GM19468 (cell line): ENCODE results near the gene PRICKLE4.

Experiments used
- ATAC-seq: cut with Tn5 transposase; IDR thresholded peaks from one replicate; pipeline ENCODE4 v1.9.1; 2021; ENCODE audit warnings: mild to moderate bottlenecking, moderate library complexity, moderate number of reproducible peaks; ENCODE audit not compliant: unreplicated experiment; ENCODE audit errors: extremely low read depth

The PRICKLE4 gene

GRCh38 chr6:41770381-41771057 lies 10.1 kb upstream of the PRICKLE4 start:
- ATAC-seq = no peak

- no peak for ATAC-seq
These were observed 9.3 kb upstream of the PRICKLE4 start for GRCh38 chr6:41771058-41771983.

DNA sequence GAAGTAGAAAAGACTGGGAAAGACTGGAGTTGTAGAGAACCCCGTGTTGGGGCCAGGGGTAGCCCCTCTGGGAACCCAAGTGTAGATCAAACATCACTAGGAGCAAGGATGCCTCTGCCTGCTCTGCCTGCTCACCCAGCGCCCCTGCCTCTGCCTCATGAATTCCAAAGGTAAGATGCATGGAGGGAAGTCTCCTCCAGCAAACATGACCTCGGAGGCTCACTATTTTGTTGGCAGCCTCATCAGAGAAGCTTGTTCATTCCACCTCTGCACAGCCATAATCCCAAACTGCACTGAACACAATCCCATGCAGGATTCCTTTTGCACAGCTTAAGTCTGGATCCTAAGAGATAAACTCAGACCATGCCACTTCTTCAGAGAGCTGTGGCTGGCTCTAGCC lies 5.7 kb upstream of the PRICKLE4 start:
- no peak for ATAC-seq

GRCh38 chr6:41775293-41775882 lies 5.2 kb upstream of the PRICKLE4 start:
- ATAC-seq = no peak

DNA sequence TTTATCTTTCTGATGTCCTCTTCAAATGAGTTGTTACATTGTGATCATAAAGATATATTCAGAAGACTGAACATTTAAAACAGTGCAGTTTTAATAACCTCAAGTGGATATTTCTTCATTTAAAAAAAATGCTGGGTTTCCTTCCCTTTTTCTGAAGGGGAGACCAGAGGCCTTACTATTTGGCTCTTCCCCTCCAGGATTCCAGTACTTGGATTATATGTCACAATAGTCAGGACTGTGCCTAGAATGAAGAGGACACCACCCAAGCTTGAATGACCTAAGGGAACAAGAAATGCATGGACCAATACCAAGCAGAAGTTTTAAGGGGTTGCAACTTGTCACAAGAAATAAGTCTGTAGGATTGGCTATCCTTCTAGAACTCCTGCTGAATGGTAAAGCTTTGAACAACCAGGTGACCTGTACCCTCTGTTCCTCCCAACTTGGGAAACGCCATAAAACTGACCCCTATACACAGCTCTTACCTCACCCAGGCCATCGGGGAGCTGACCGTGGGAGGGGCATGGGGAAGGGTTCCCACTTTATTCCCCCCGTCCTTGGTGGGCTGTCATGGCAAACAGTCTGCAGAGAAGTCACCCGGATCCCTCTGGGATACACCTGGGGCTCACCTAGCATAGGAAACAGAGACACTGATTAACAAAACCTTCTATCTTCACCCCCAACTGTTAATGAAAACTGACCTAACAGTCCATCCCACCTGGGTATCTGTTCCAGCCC lies 2.9 kb upstream of the PRICKLE4 start:
- no peak for ATAC-seq

DNA sequence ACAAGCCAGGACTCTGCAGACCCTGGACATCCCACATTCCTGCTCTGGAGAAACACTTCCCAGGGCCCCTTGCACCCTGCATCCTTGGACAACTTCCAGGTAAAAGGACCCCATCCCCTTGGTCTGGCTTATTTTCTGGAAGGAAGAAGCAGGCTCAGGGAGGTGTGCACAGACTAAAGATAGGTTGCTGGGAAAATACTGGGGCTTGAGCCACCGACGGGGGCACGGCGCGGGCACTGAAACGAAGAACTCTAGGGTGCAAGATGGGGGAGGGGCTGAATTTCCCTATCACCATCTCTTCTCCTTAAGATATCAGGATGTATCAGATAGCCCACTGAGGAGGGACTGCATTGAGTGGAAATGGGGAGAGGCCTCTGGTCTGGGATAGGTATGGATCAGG lies 1.7 kb upstream of the PRICKLE4 start:
- ATAC-seq = no peak

GRCh38 chr6:41779336-41779735 lies 1.2 kb upstream of the PRICKLE4 start:
- ATAC-seq = no peak

GRCh38 chr6:41779788-41780550 lies 613 bp upstream of the PRICKLE4 start, which contains the start of gene FRS3:
Gene FRS3, minus strand, starts transcription at chr6:41779900. Its CDS starts 2,913 bp downstream, at chr6:41776987.
- peak; percentile 96 for ATAC-seq

GRCh38 chr6:41781366-41781730 lies 766 bp downstream of the PRICKLE4 start:
- ATAC-seq = no peak

GRCh38 chr6:41783106-41783780 lies 2.7 kb downstream of the PRICKLE4 start:
- ATAC-seq = no peak

- ATAC-seq = no peak
These were observed 4.1 kb downstream of the PRICKLE4 start for GRCh38 chr6:41784581-41785171.

DNA sequence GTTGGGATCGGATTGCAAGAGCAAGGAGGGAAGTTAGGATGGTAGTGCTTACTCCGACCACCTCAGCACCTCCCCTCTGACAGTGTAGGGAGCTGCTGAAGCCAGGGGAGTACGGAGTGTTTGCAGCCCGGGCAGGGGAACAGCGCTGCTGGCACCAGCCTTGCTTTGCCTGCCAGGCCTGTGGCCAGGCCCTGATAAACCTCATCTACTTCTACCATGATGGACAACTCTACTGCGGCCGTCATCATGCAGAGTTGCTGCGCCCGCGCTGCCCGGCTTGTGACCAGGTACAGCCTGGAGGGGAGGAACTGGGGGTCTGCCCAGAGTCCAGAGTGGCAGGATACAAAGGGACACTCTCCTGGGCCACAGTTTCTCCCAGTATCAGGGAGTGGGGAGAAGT lies 4.7 kb downstream of the PRICKLE4 start:
- ATAC-seq = no peak

DNA sequence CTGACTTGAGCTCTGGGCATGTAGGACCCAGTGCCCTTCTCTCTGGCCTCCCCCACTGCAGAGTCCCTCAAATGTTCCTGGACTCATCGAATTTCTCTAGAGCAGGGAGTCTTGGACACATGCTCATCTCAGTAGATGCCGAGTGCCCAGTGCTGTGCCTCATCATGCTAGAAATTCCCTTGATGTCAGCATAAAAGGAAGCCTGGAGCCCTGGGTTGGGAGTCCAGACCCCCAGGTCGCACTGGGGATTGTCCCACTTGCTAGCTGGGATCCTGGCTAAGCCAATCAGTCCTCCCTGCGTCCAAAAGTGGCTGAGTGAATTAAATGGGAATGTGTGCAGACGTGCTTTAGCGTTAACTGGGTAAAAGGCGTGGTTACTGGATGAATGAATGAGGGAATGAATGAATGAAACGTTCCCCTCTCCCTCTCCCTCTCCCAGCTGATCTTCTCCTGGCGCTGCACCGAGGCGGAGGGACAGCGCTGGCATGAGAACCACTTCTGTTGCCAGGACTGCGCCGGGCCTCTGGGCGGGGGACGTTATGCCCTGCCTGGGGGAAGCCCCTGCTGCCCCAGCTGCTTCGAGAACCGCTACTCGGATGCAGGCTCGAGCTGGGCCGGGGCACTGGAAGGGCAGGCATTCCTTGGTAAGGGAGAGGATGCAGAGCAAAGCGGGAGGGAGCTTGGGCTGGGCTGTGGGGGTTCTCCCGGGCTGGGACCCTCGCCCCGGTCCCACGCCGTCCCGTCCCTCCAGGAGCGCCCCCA lies 5.3 kb downstream of the PRICKLE4 start:
- ATAC-seq = no peak

DNA sequence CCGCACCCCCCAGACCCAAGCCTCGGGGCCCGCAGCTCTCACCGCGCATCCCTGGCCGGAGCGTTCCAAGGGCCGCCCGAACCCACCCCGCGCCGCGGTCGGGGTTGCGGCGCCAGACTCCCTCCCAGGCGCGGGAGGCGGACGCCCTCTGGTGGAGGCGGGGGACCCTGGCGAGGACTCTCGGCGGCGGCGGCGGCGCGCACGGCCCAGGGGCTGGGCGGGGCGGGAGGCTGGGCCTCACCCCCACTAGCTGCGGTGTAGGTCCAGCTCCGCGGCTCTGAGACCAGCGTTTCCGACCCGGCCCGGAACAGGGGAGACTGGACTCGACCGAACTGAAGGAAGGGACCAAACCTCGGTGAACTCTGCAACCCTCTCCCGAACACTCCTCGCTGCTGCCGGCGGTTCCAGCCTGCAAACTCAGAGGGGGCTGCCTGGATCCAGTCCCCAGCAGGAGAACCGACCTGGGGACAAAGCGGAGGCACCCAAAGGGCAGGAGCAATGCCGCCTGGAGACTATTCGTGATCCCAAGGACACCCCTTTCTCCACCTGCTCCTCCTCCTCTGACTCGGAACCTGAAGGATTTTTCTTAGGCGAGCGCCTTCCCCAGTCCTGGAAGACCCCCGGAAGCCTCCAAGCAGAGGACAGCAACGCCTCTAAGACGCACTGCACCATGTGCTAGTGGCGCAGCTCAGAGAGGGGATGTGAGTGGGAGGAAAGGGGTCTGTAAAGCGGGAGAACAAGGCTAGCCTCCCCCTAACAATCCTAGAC lies 6.1 kb downstream of the PRICKLE4 start:
- ATAC-seq = peak; percentile 13

DNA sequence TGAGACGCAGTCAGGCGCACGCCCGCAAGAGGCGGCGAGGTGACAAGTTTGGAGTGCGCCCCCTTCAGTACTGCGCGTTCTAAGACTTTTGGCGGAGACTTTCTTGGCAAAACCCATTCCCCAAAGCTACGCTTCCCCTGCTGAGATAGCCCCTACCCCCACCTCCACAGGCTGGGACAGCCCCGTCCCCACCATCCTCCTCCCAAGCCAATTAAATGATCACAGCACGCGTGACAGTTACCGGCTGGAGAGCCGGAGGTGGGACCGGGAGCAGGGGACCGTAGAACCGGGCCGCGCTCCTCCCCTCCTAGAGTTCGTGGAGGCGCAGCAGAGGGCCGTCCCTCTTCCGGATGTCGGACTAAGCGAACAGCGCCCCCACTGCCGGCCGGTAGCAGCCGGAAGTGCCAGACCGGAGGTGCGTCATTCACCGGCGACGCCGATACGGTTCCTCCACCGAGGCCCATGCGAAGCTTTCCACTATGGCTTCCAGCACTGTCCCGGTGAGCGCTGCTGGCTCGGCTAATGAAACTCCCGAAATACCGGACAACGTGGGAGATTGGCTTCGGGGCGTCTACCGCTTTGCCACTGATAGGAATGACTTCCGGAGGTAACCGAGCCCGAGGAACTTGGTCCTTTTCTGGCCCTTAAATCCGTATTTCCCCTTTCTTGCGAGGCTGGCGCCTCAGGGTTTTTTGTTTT lies 6.8 kb downstream of the PRICKLE4 start, which contains the start of gene TOMM6:
TOMM6 (plus strand) TSS at position 476 of the 699 bp plus-strand sequence; CDS start at position 480, 4 bp downstream.
- peak; percentile 45 for ATAC-seq

DNA sequence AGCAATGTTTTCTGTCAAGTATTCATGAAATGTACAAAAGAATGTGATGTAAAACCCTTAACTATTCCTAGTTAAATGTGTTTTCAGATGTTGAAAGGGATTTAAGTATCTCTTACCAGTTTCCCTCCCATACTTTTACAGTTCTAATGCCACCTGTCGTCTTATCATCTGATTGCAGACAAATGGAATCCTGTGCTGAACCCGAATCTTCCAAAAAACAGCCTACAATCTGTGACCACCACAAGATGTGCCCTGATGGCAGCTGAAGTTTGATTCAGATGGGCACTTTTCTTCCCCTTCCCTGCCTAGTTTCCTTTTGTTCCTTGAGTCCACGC lies 8.8 kb downstream of the PRICKLE4 start:
- no peak for ATAC-seq

DNA sequence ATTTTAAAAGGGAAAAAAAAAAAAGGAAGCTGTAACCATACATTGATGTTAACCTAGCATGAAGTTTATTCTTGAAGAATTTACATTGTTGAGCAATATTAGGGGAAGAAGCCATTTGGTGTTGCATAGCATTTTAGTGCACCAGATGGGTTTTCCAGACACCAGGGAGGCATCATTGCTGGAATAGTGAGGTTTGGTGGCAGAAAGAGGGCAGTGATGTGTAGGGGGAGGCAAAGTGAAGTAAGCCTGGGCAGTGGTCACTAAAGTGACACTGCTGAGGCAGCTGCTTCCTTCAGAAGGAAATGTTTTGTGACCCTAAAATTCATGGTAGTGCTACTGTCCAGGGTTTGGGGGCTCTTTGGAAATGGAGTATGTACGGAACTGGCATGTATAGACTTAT lies 9.5 kb downstream of the PRICKLE4 start:
- ATAC-seq = no peak
